IPS-15b (cell line): ENCODE data around the gene FBRSL1.
"Not testable (repeated sequence)": the region's sequence is repeated elsewhere in the genome, so short reads cannot be mapped to it uniquely, and the experiment has no call there.

Source experiments
- H3K27me3 ChIP-seq: one replicate; pipeline ENCODE4 v1.6.1; 2013; ENCODE audit warnings: low read length; ENCODE audit not compliant: control insufficient read depth, insufficient read depth
- H3K36me3 ChIP-seq: one replicate; pipeline ENCODE4 v1.6.1; 2013; ENCODE audit warnings: low read length; ENCODE audit not compliant: control insufficient read depth, insufficient read depth
- H3K4me1 ChIP-seq: one replicate; pipeline ENCODE4 v1.6.1; 2013; ENCODE audit warnings: mild to moderate bottlenecking, low read length; ENCODE audit not compliant: control insufficient read depth, insufficient read depth
- H3K4me3 ChIP-seq: one replicate; pipeline ENCODE4 v1.5.1; 2013; ENCODE audit warnings: low read depth, low read length
- H3K9ac ChIP-seq: one replicate; pipeline ENCODE4 v1.6.1; 2013; ENCODE audit warnings: low read depth, mild to moderate bottlenecking, low read length
- H3K9me3 ChIP-seq: one replicate; pipeline ENCODE4 v1.6.1; 2013; ENCODE audit warnings: mild to moderate bottlenecking, low read length; ENCODE audit not compliant: control insufficient read depth, insufficient read depth

The FBRSL1 gene

DNA sequence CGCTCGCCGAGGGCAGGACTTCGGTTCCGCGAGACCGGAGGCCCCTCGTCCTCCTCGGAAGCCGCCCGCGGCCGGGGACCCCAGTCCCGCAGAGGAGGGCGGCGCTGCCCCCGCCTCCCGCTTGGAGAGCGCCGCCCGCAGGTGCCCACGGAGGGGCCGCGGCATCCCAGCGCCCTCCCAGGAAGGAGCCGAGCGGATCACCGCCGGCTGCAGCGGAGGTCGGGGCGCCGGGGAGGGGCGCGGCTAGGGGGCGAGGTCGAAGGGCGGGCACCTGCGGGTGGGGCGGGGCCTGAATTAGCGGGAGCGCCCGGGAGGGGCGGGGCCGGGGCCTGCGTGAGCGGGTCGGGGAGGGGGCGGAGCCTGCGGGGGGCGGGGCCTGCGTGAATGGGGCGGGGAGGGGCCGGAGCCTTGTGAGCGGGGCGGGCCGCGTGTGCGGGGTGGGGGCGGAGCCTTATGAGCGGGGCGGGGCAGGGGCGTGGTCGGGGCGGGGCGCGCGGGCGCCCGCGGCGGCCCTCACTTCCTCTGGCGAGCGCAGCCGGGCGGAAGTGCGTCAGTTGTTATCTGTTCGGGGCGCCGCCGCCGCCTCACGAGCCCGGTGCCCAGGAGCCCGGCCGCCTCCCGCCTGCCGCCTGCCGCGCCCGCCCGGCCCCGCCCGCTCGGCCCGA lies at the start of gene FBRSL1:
TSS of gene FBRSL1 (plus strand) at position 550 of the 665 bp plus-strand sequence.
- peak within 1 kb of the TSS; percentile 47 for H3K9ac ChIP-seq
- peak within 1 kb of the TSS; percentile 70 for H3K4me3 ChIP-seq
- peaks cover 6% of the 10 kb centered on the region for H3K4me1 ChIP-seq
- H3K36me3 ChIP-seq: peaks cover 3% of the 10 kb centered on the region
- H3K9me3 ChIP-seq: no peaks in the 10 kb centered on the region
- peaks cover 25% of the 10 kb centered on the region for H3K27me3 ChIP-seq

- H3K4me1 ChIP-seq, H3K9ac ChIP-seq, H3K36me3 ChIP-seq, H3K4me3 ChIP-seq, H3K9me3 ChIP-seq: not testable (repeated sequence)
- peaks cover 29% of the 10 kb centered on the region for H3K27me3 ChIP-seq
These were observed 49.5 kb upstream of the FBRSL1 start for GRCh38 chr12:132440420-132440819.

GRCh38 chr12:132441871-132442863 lies 47.8 kb upstream of the FBRSL1 start:
- Histone ChIP-seq H3K9me3 (no peaks in the 10 kb centered on the region), H3K27me3 (peaks cover 18% of the 10 kb centered on the region), H3K4me1 (no peaks in the 10 kb centered on the region), H3K4me3 (no peak overlapping the region), H3K9ac (no peak overlapping the region), H3K36me3 (no peaks in the 10 kb centered on the region)

DNA sequence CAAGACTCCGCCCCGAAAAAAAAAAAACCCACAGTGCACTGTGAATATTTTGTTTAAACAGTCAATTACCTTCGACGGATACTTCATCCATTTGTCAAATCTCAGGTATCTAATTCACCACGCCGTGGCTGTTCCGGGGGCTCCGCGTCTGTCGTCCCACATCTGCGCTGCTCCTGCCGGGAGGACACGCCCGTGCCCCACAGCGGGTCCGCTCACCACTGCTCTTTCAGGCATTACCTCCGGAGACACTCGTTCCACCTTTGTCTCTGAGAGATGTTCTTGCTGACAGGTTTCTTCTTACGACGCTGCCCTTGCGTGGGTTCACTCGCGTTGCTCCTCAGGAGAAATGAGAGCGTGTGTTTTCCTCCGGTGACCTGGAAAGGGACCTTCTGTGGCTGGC lies 46.9 kb upstream of the FBRSL1 start:
- H3K9me3 ChIP-seq: no peaks in the 10 kb centered on the region
- H3K36me3 ChIP-seq: no peaks in the 10 kb centered on the region
- H3K9ac ChIP-seq: no peak overlapping the region
- H3K27me3 ChIP-seq: peaks cover 17% of the 10 kb centered on the region
- H3K4me1 ChIP-seq: no peaks in the 10 kb centered on the region
- no peak overlapping the region for H3K4me3 ChIP-seq

DNA sequence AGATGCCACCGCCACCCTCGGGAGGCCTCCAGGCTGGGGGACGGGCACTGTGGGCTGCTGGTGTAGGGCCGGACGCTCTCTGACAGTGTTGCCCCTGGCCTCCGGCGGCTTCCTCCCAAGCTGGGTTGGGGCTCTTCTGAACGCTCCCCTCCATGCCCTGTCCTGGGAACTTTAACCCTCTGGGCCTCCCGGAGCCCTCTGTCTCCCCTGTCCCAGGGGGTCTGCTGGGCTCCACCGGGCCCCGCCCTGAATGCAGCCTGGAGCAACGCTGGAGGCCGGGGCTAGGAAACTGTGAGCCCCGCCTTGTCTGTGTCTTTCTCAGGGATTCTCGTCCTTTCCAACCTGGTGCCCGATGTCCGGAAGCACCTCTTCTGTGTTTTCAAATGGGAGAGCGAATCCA lies 45.7 kb upstream of the FBRSL1 start:
- no peaks in the 10 kb centered on the region for H3K9me3 ChIP-seq
- no peak overlapping the region for H3K4me3 ChIP-seq
- no peaks in the 10 kb centered on the region for H3K36me3 ChIP-seq
- no peak overlapping the region for H3K9ac ChIP-seq
- H3K27me3 ChIP-seq: peaks cover 20% of the 10 kb centered on the region
- no peaks in the 10 kb centered on the region for H3K4me1 ChIP-seq

- Histone ChIP-seq H3K4me1 (no peaks in the 10 kb centered on the region), H3K9ac (no peak overlapping the region), H3K4me3 (peak overlapping the region; percentile 71), H3K9me3 (no peaks in the 10 kb centered on the region), H3K27me3 (peaks cover 28% of the 10 kb centered on the region), H3K36me3 (no peaks in the 10 kb centered on the region)
These were observed 44.7 kb upstream of the FBRSL1 start for GRCh38 chr12:132444957-132445883.

DNA sequence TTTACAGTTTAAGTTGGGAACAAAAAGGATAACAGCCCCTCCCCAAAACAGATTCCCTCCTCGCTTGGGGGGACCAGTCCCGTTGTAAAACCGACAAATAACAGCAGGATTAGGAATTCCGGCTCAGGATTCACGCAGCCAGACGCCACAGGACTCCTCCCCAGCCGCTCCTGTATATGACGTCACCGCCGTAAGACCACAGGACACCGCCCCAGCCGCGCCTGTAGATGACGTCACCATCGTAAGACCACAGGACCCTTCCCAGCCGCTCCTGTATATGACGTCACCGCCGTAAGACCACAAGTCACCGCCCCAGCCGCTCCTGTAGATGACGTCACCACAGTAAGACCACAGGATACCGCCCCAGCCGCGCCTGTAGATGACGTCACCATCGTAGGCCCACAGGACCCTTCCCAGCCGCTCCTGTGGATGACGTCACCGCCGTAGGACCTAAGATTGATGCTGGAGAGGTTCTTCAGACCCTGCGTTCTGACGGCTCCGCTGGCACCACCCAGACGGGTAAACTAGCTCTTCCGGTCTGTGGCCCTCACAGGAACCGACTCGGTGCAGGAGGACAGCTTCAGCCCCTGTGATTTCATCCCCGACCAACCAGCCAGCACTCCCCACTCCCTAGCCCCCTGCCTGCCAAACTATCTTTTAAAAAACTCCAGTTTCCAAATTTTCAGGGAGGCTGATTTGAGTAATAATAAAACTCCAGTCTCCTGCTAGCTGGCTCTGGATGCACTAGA lies 43.9 kb upstream of the FBRSL1 start:
- Histone ChIP-seq H3K4me3 (peak overlapping the region; percentile 71), H3K9me3 (no peaks in the 10 kb centered on the region), H3K9ac (no peak overlapping the region), H3K4me1 (no peaks in the 10 kb centered on the region), H3K27me3 (peaks cover 29% of the 10 kb centered on the region), H3K36me3 (no peaks in the 10 kb centered on the region)

DNA sequence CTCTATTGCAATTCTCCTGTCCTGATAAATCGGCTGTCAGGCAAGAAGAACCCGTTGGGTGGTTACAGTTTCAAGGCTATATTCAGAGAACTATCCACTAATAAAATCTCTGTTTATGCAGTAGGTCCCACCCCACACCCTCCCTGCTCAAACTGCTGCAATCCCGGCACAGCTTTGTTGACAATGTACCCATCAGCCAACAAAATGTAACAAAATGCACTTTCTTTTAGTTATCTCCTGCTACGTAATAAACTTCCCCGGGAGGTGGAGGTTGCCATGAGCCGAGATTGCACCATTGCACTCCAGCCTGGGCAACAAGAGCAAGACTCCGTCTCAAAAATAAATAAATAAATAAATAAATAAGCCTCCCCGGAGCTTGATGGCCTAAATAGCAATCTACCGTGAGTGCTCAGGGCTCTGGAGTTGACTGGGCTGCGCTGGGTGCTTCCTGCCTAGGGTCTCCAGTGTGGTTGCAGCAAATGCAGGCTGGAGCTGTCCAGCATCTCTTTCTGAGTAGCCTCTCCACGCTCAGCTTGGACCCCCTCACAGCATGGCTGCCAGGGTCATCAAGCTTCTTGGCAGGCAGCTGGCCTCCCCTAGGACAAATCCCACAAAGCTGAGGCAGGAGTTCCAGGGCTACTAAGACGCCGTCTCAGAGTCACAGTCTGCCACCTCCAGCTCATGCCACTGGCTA lies 43.2 kb upstream of the FBRSL1 start:
- Histone ChIP-seq H3K9ac (no peak overlapping the region), H3K4me3 (no peak overlapping the region), H3K27me3 (peaks cover 26% of the 10 kb centered on the region), H3K9me3 (no peaks in the 10 kb centered on the region), H3K4me1 (no peaks in the 10 kb centered on the region), H3K36me3 (no peaks in the 10 kb centered on the region)

DNA sequence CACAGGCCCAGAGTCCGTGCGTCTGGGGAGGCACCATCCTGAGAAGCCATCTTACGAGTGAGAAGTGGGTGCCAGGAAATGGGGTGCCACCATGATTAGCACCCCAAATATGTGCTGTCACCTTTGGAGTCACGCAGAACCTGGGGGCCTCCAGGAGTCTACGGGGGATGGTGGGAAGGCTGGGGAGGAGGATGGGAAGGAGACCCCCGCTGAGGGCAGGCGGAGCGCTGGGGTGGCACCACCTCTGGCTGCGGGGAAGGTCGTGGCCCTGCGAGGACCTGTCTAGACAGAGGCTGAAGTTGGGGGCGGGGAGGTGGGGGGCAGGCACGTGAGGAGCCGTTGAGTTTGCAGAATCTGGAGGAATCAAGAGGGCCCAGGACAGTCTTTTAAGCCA lies 42.6 kb upstream of the FBRSL1 start:
- Histone ChIP-seq H3K27me3 (peaks cover 31% of the 10 kb centered on the region), H3K9me3 (no peaks in the 10 kb centered on the region), H3K4me1 (no peaks in the 10 kb centered on the region), H3K9ac (no peak overlapping the region), H3K4me3 (no peak overlapping the region), H3K36me3 (no peaks in the 10 kb centered on the region)

DNA sequence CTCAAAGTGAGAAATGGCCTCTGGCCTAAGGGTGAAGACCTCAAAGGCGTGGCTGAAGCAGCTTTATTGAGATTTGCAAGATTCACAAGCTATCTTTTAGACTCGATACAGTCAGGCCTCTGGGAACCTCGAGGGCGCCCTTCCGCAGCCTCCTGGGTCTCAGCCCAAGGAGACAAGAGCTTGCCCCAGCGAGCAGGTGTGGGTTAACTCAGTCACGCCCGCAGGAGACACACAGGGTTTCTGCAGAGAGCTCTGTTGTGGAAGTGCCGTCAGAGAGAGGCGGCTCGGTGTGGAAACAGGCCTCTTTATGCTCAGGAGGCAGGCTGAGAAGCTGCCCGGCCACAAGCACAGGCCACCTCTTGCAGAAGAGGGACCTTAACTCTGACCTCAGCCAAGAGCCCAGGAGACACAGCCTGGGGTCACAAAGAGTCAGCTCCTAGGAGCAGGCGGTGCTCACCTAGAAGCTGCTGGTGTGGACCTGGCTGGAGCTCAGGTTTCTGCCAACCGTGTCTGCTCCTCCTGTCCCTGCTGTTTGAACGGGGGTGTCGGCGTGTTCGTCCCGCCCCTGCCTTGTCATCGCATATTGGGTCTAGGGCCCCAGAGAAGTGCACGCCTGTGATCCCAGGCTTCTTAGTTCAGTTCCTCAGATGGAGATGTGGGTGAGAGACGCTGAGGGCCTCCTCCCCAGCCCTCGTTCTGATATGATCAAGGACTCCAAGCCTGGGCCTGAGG lies 42.1 kb upstream of the FBRSL1 start:
- Histone ChIP-seq H3K27me3 (peaks cover 36% of the 10 kb centered on the region), H3K9me3 (no peaks in the 10 kb centered on the region), H3K36me3 (no peaks in the 10 kb centered on the region), H3K9ac (no peak overlapping the region), H3K4me3 (no peak overlapping the region), H3K4me1 (no peaks in the 10 kb centered on the region)
